ENCODE data around the gene REXO4. TPM values are rescaled to one million over a fixed set of nuclear protein-coding genes. Genes with fewer than 3 reads are reported as not detected.

The REXO4 gene
- total and polyA plus RNA-seq, 2 of the 4 experiments (the other 2 are of a cell fraction): 16.1 to 21.8 TPM

DNA sequence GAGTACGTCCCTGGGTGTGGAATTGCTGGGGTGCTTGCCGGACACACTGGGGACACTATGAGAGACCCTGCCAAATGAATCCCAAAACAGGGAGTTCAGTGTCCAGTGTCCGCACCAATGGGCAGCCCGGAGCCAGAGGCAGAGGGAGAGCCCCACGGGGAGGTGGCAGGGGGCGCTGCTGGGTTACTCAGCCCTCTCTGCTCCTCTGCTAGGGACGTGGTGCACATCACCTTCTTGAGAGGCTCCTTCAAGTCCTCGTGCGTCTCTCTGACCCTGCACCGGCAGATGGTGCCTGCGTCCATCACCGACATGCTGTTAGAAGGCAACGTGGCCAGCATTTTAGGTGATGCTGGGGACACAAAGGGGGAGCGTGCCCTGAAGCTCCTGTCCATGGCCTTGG is 20.9 kb downstream of the REXO4 start:
- H2BK20ac ChIP-seq (ENCODE audit: low read depth, low read length): no peak overlapping the region
- H4K5ac ChIP-seq (ENCODE audit: low read depth, low read length): no peak overlapping the region
- no peak overlapping the region for H2AK5ac ChIP-seq (ENCODE audit: low read depth, low read length)
- H2AK9ac ChIP-seq (replicated peaks; ENCODE audit: low read depth, low read length, poor library complexity): no peak overlapping the region
- H2BK15ac ChIP-seq (ENCODE audit: low read depth, low read length): no peak overlapping the region
- no TSS peak for BruUV-seq (replicated peaks)
- dilution Hi-C loops (cut with HindIII; ENCODE audit: low sequenced_read_pairs, unreplicated experiment) (no loop called here), in situ Hi-C loops (cut with MboI; ENCODE audit: low sequenced_read_pairs) (no loop called here), intact Hi-C loops (cut with micrococcal nuclease) (no loop called here)
- 23% methylated on average over 8 of the region's 14 CpGs; no CpG with 5 or more reads in 1 of the 2 experiments for WGBS, 2 experiments (ENCODE audit: extremely low coverage in 2 of 2, insufficient read length in 1 of 2)
- H2BK5ac ChIP-seq (ENCODE audit: low read depth, low read length, poor library complexity, severe bottlenecking): no peak overlapping the region
- H3K14ac ChIP-seq (replicated peaks; ENCODE audit: low read depth, low read length): no peak overlapping the region
- no peak overlapping the region for H3K9ac ChIP-seq (ENCODE audit: low read depth, low read length)
- ATAC-seq (ENCODE audit: low read depth) (peak; percentile 67; the same call in 1 of the 2 replicates), DNase-seq (no peak)
- no peak overlapping the region for H3K4ac ChIP-seq (ENCODE audit: low read depth, low read length)
- CTCF ChIA-PET: interaction anchor here (0.6 kb wide), 1 partner anchor 23 kb away, joined by 3 read pairs; no protein-coding TSS in a partner anchor
- H3K27ac ChIP-seq (ENCODE audit: insufficient read depth, low read length): no peak overlapping the region
- no peaks in the 10 kb centered on the region for H3K4me1 ChIP-seq (ENCODE audit: control insufficient read depth, insufficient read depth, low read length)
- POLR2A ChIA-PET (ENCODE audit: unreplicated experiment): no interaction called here
- no peak overlapping the region for H3K4me3 ChIP-seq (ENCODE audit: insufficient read depth, low read depth, low read length)
- H3K27me3 ChIP-seq (ENCODE audit: control insufficient read depth, insufficient read depth, low read length): peaks cover 30% of the 10 kb centered on the region
- H2AFZ ChIP-seq (replicated peaks; ENCODE audit: low read length, poor library complexity): no peak overlapping the region
- no peak overlapping the region for H2BK120ac ChIP-seq (ENCODE audit: low read depth, low read length)
- peaks cover 1% of the 10 kb centered on the region; the same call in 1 of the 2 replicates for H3K36me3 ChIP-seq (ENCODE audit: control insufficient read depth, insufficient read depth, low read length)
- H4K20me1 ChIP-seq (ENCODE audit: insufficient read depth, low read length): no peaks in the 10 kb centered on the region
- H3K4me2 ChIP-seq (ENCODE audit: low read depth, low read length): no peak overlapping the region
- no peak overlapping the region for H4K91ac ChIP-seq (ENCODE audit: insufficient read depth, low read depth, low read length)
- no peaks in the 10 kb centered on the region for H3K9me3 ChIP-seq (ENCODE audit: control insufficient read depth, insufficient read depth, low read length)
- H3K9me1 ChIP-seq (ENCODE audit: insufficient read depth, low read length): 0 out of 2 replicates have a peak, but pooled peaks cover 4% of the 10 kb centered on the region
- no peak overlapping the region for H4K8ac ChIP-seq (ENCODE audit: low read depth in 2 of 2, low read length in 2 of 2)
- H3K23ac ChIP-seq (ENCODE audit: low read depth, low read length): no peak overlapping the region
- H3K56ac ChIP-seq (ENCODE audit: extremely low read depth, insufficient read depth, low read length): no peak overlapping the region
- TF ChIP-seq, protein P1, sequence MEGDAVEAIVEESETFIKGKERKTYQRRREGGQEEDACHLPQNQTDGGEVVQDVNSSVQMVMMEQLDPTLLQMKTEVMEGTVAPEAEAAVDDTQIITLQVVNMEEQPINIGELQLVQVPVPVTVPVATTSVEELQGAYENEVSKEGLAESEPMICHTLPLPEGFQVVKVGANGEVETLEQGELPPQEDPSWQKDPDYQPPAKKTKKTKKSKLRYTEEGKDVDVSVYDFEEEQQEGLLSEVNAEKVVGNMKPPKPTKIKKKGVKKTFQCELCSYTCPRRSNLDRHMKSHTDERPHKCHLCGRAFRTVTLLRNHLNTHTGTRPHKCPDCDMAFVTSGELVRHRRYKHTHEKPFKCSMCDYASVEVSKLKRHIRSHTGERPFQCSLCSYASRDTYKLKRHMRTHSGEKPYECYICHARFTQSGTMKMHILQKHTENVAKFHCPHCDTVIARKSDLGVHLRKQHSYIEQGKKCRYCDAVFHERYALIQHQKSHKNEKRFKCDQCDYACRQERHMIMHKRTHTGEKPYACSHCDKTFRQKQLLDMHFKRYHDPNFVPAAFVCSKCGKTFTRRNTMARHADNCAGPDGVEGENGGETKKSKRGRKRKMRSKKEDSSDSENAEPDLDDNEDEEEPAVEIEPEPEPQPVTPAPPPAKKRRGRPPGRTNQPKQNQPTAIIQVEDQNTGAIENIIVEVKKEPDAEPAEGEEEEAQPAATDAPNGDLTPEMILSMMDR (conservative IDR thresholded peaks at IDR 0.05; ENCODE audit: low read depth, low read length): peak; percentile 42
- TF ChIP-seq FOS (IDR thresholded peaks at IDR 0.05; ENCODE audit: low read depth, low read length): no peak
- peak; percentile 28; the same call in 1 of the 2 replicates for TF ChIP-seq RAD21 (IDR thresholded peaks at IDR 0.05; ENCODE audit: low read length)
- H3K18ac ChIP-seq (ENCODE audit: low read depth, low read length): no peak overlapping the region
- H3K79me1 ChIP-seq (ENCODE audit: low read depth in 1 of 2, low read length in 2 of 2): no peaks in the 10 kb centered on the region
